Mucosa of descending colon (tissue), 3 donors: ENCODE measurements around the gene PRPF40A. TPM values are rescaled to one million over a fixed set of nuclear protein-coding genes. Genes with fewer than 3 reads are reported as not detected.

ENCODE experiments used
- ATAC-seq: fragments of 200-7000 bp; cut with Tn5 transposase; one replicate; pipeline ENCODE4 v1.9.1; 2020; ENCODE audit warnings: mild to moderate bottlenecking, moderate library complexity
- DNase-seq, 3 donors: peaks; one replicate each; pipeline ENCODE4 v3.0.0-alpha.2; 2020
- H3K36me3 ChIP-seq: fragments of 200-600 bp; one replicate; pipeline ENCODE4 v1.8.0; 2021; ENCODE audit warnings: low read depth, mild to moderate bottlenecking
- H3K4me1 ChIP-seq: fragments of 200-600 bp; one replicate; pipeline ENCODE4 v1.8.0; 2021; ENCODE audit warnings: low read depth, mild to moderate bottlenecking
- H3K4me3 ChIP-seq: fragments of 200-600 bp; one replicate; pipeline ENCODE4 v1.8.0; 2021; ENCODE audit warnings: mild to moderate bottlenecking
- H3K9me3 ChIP-seq: fragments of 200-600 bp; one replicate; pipeline ENCODE4 v1.8.0; 2021; ENCODE audit warnings: mild to moderate bottlenecking
- CTCF ChIP-seq: fragments of 200-600 bp; IDR thresholded peaks from one replicate; pipeline ENCODE4 v1.8.0; 2022; ENCODE audit warnings: antibody characterized with exemption, mild to moderate bottlenecking
- intact Hi-C, 2 donors: fragments of 100-400 bp; cut with DNase I in 1 of 2; cut with micrococcal nuclease in 1 of 2; formaldehyde crosslinking; loops; one replicate each; pipeline versions ENCODE4 v1.11.0 to v1.11.1; 2022; cut with DNase I, micrococcal nuclease
- total RNA-seq, 3 donors: library from RNA; stranded (reverse); fragmentation: NEBNext Ultra II Directional in 2 of 3; extraction: Animal tissue kit (Norgen Biotek cat#: 25700) in 2 of 3; gene quantifications; one replicate each; pipeline versions ENCODE4 v1.2.1 to v1.2.4, GENCODE V29; 2021 to 2023
- donor health status: DM: no; HTN: no; CAD: no; lungs with moderate emphysema.
- donor health status: DM: no; HTN: no; CAD: no.
- donor health status: DM: no; HTN: yes; CAD: no.

Gene PRPF40A
- total RNA-seq, 3 donors from 2014 or later: 66.6 to 87.4 (median 72.3) TPM

GRCh38 chr2:152623076-152623740 lies 94.1 kb downstream of the PRPF40A start:
- ATAC-seq (no peak), DNase-seq (no peak)
- intact Hi-C loops: no loop called here
- no peak for TF ChIP-seq CTCF
- no peaks in the 10 kb centered on the region for H3K4me1 ChIP-seq
- H3K36me3 ChIP-seq: no peaks in the 10 kb centered on the region
- H3K4me3 ChIP-seq: no peak overlapping the region
- H3K9me3 ChIP-seq: no peaks in the 10 kb centered on the region

GRCh38 chr2:152622219-152622618 lies 95.0 kb downstream of the PRPF40A start:
- Histone ChIP-seq H3K9me3 (no peaks in the 10 kb centered on the region), H3K36me3 (no peaks in the 10 kb centered on the region), H3K4me3 (no peak overlapping the region), H3K4me1 (no peaks in the 10 kb centered on the region)
- DNase-seq (no peak), ATAC-seq (no peak)
- no peak for TF ChIP-seq CTCF
- intact Hi-C loops: no loop called here

- Histone ChIP-seq H3K36me3 (no peaks in the 10 kb centered on the region), H3K9me3 (no peaks in the 10 kb centered on the region), H3K4me1 (no peaks in the 10 kb centered on the region), H3K4me3 (no peak overlapping the region)
- intact Hi-C loops: no loop called here
- no peak for TF ChIP-seq CTCF
- ATAC-seq (no peak), DNase-seq (no peak)
Measured at GRCh38 chr2:152620985-152621384, 96.3 kb downstream of the PRPF40A start.

- no peaks in the 10 kb centered on the region for H3K36me3 ChIP-seq
- ATAC-seq: no peak
- TF ChIP-seq CTCF: no peak
- H3K9me3 ChIP-seq: no peaks in the 10 kb centered on the region
- intact Hi-C loops: no loop called here
- no peaks in the 10 kb centered on the region for H3K4me1 ChIP-seq
- DNase-seq: no peak
- no peak overlapping the region for H3K4me3 ChIP-seq
Measured at GRCh38 chr2:152620208-152620607, 97.1 kb downstream of the PRPF40A start.

- Histone ChIP-seq H3K36me3 (no peaks in the 10 kb centered on the region), H3K9me3 (no peaks in the 10 kb centered on the region), H3K4me3 (no peak overlapping the region), H3K4me1 (no peaks in the 10 kb centered on the region)
- intact Hi-C loops: no loop called here
- DNase-seq (no peak), ATAC-seq (no peak)
- TF ChIP-seq CTCF: no peak
Measured at GRCh38 chr2:152618193-152618564, 99.1 kb downstream of the PRPF40A start.
